ENCODE data around the gene EFEMP2.
"Not testable (repeated sequence)": the region's sequence is repeated elsewhere in the genome, so short reads cannot be mapped to it uniquely, and the experiment has no call there.

The EFEMP2 gene

GRCh38 chr11:65850217-65851082, 22.1 kb downstream of the EFEMP2 start:
- 0 out of 2 replicates have a peak, but pooled peaks have one; percentile 8 for TF ChIP-seq ZC3H10 (CRISPR knock-in tag; IDR thresholded peaks at IDR 0.05)
- TF ChIP-seq, protein P1, sequence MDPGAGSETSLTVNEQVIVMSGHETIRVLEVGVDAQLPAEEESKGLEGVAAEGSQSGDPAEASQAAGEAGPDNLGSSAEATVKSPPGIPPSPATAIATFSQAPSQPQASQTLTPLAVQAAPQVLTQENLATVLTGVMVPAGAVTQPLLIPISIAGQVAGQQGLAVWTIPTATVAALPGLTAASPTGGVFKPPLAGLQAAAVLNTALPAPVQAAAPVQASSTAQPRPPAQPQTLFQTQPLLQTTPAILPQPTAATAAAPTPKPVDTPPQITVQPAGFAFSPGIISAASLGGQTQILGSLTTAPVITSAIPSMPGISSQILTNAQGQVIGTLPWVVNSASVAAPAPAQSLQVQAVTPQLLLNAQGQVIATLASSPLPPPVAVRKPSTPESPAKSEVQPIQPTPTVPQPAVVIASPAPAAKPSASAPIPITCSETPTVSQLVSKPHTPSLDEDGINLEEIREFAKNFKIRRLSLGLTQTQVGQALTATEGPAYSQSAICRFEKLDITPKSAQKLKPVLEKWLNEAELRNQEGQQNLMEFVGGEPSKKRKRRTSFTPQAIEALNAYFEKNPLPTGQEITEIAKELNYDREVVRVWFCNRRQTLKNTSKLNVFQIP (CRISPR knock-in tag; IDR thresholded peaks at IDR 0.05; ENCODE audit: borderline replicate concordance, low read depth): no peak
- TF ChIP-seq CSDC2 (CRISPR knock-in tag; IDR thresholded peaks at IDR 0.05): no peak
- no peak for TF ChIP-seq ZFP30 (CRISPR knock-in tag; IDR thresholded peaks at IDR 0.05)
- peak; percentile 24 for ATAC-seq

GRCh38 chr11:65849771-65850216, 22.8 kb downstream of the EFEMP2 start:
- TF ChIP-seq CSDC2 (CRISPR knock-in tag; IDR thresholded peaks at IDR 0.05): no peak
- TF ChIP-seq, protein P2, sequence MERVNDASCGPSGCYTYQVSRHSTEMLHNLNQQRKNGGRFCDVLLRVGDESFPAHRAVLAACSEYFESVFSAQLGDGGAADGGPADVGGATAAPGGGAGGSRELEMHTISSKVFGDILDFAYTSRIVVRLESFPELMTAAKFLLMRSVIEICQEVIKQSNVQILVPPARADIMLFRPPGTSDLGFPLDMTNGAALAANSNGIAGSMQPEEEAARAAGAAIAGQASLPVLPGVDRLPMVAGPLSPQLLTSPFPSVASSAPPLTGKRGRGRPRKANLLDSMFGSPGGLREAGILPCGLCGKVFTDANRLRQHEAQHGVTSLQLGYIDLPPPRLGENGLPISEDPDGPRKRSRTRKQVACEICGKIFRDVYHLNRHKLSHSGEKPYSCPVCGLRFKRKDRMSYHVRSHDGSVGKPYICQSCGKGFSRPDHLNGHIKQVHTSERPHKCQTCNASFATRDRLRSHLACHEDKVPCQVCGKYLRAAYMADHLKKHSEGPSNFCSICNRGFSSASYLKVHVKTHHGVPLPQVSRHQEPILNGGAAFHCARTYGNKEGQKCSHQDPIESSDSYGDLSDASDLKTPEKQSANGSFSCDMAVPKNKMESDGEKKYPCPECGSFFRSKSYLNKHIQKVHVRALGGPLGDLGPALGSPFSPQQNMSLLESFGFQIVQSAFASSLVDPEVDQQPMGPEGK (CRISPR knock-in tag; IDR thresholded peaks at IDR 0.05; ENCODE audit: borderline replicate concordance): no peak
- TF ChIP-seq ZNF8 (CRISPR knock-in tag; IDR thresholded peaks at IDR 0.05): no peak
- TF ChIP-seq OSR1 (CRISPR knock-in tag; IDR thresholded peaks at IDR 0.05): no peak
- TF ChIP-seq RARB (CRISPR knock-in tag; IDR thresholded peaks at IDR 0.05): no peak
- TF ChIP-seq PPARA (CRISPR knock-in tag; IDR thresholded peaks at IDR 0.05; ENCODE audit: borderline replicate concordance): no peak
- TF ChIP-seq GLIS3 (CRISPR knock-in tag; IDR thresholded peaks at IDR 0.05): no peak
- no peak for TF ChIP-seq ESRRG (CRISPR knock-in tag; IDR thresholded peaks at IDR 0.05)
- TF ChIP-seq, protein P3, sequence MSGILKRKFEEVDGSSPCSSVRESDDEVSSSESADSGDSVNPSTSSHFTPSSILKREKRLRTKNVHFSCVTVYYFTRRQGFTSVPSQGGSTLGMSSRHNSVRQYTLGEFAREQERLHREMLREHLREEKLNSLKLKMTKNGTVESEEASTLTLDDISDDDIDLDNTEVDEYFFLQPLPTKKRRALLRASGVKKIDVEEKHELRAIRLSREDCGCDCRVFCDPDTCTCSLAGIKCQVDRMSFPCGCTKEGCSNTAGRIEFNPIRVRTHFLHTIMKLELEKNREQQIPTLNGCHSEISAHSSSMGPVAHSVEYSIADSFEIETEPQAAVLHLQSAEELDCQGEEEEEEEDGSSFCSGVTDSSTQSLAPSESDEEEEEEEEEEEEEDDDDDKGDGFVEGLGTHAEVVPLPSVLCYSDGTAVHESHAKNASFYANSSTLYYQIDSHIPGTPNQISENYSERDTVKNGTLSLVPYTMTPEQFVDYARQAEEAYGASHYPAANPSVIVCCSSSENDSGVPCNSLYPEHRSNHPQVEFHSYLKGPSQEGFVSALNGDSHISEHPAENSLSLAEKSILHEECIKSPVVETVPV (CRISPR knock-in tag; IDR thresholded peaks at IDR 0.05): no peak
- no peak for TF ChIP-seq BACH2 (CRISPR knock-in tag; IDR thresholded peaks at IDR 0.05; ENCODE audit: borderline replicate concordance)
- no peak for TF ChIP-seq ZFP3 (CRISPR knock-in tag; IDR thresholded peaks at IDR 0.05)
- TF ChIP-seq ZNF70 (CRISPR knock-in tag; IDR thresholded peaks at IDR 0.05): no peak
- TF ChIP-seq ZNF565 (CRISPR knock-in tag; conservative IDR thresholded peaks at IDR 0.05; ENCODE audit: low read depth): no peak
- no peak for TF ChIP-seq ZFP30 (CRISPR knock-in tag; IDR thresholded peaks at IDR 0.05)
- no peak for TF ChIP-seq ZC3H10 (CRISPR knock-in tag; IDR thresholded peaks at IDR 0.05)
- ATAC-seq: peak; percentile 17

DNA sequence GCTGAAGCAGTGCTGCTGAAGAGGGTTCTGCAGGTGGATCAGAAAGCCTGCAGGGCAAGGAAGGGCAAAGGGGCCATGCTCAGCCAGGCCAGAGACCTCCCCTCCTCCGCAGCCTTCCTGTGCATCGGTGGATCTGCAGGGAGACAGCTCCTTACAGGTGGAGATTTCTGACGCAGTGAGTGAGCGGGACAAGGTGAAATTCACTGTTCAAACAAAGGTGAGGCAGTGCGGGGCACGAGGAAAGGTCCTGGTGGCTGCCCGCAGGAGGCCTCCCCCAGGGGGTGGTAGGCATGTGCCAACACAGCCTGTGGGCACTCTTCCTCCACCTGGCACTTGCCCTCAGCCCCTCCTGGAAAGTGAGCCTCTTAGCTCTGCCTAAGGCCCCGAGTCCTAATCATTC, 23.2 kb downstream of the EFEMP2 start:
- TF ChIP-seq PPARA (CRISPR knock-in tag; IDR thresholded peaks at IDR 0.05; ENCODE audit: borderline replicate concordance): no peak
- TF ChIP-seq ZC3H10 (CRISPR knock-in tag; IDR thresholded peaks at IDR 0.05): no peak
- no peak for TF ChIP-seq ZFP30 (CRISPR knock-in tag; IDR thresholded peaks at IDR 0.05)
- TF ChIP-seq ESRRG (CRISPR knock-in tag; IDR thresholded peaks at IDR 0.05): no peak
- no peak for TF ChIP-seq SNAI2 (CRISPR knock-in tag; IDR thresholded peaks at IDR 0.05)
- no peak for TF ChIP-seq TCF4 (CRISPR knock-in tag; IDR thresholded peaks at IDR 0.05; ENCODE audit: borderline replicate concordance)
- TF ChIP-seq BACH2 (CRISPR knock-in tag; IDR thresholded peaks at IDR 0.05; ENCODE audit: borderline replicate concordance): no peak
- TF ChIP-seq RARB (CRISPR knock-in tag; IDR thresholded peaks at IDR 0.05): no peak
- no peak for TF ChIP-seq ZNF565 (CRISPR knock-in tag; conservative IDR thresholded peaks at IDR 0.05; ENCODE audit: low read depth)
- TF ChIP-seq, protein P3 (CRISPR knock-in tag; IDR thresholded peaks at IDR 0.05): no peak
- no peak for TF ChIP-seq ZNF8 (CRISPR knock-in tag; IDR thresholded peaks at IDR 0.05)
- TF ChIP-seq, protein P1 (CRISPR knock-in tag; IDR thresholded peaks at IDR 0.05; ENCODE audit: borderline replicate concordance, low read depth): no peak
- no peak for TF ChIP-seq ISL1 (CRISPR knock-in tag; IDR thresholded peaks at IDR 0.05)
- TF ChIP-seq OSR1 (CRISPR knock-in tag; IDR thresholded peaks at IDR 0.05): no peak
- no peak for TF ChIP-seq GLIS3 (CRISPR knock-in tag; IDR thresholded peaks at IDR 0.05)
- TF ChIP-seq, protein P4, sequence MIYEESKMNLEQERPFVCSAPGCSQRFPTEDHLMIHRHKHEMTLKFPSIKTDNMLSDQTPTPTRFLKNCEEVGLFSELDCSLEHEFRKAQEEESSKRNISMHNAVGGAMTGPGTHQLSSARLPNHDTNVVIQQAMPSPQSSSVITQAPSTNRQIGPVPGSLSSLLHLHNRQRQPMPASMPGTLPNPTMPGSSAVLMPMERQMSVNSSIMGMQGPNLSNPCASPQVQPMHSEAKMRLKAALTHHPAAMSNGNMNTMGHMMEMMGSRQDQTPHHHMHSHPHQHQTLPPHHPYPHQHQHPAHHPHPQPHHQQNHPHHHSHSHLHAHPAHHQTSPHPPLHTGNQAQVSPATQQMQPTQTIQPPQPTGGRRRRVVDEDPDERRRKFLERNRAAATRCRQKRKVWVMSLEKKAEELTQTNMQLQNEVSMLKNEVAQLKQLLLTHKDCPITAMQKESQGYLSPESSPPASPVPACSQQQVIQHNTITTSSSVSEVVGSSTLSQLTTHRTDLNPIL (CRISPR knock-in tag; IDR thresholded peaks at IDR 0.05; ENCODE audit: low read depth): no peak
- ATAC-seq: peak; percentile 7

- not testable (repeated sequence) for ATAC-seq
Observed at GRCh38 chr11:65848693-65849092, 23.9 kb downstream of the EFEMP2 start.
